ENCODE results near the gene TP53TG3E.
"Not testable (repeated sequence)": the region's sequence is repeated elsewhere in the genome, so short reads cannot be mapped to it uniquely, and the experiment has no call there.

Gene TP53TG3E, protein sequence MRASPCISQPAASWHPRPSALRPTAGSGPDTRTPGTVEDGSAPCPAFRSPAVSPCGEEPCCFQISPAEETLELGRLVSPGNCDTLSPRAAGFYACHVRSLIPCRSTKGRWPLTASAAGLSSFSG

GRCh38 chr16:33304006-33304405 is at the start of gene TP53TG3E:
TSS of gene TP53TG3E (plus strand) at chr16:33304306. CDS start at chr16:33304374, 68 bp downstream.
- DNase-seq (ENCODE audit: low read depth); H3K4me3 ChIP-seq (ENCODE audit: low read depth, low read length): not testable (repeated sequence)

GRCh38 chr16:33336226-33337012 is 32.3 kb downstream of the TP53TG3E start:
- H3K4me3 ChIP-seq (ENCODE audit: low read depth, low read length); DNase-seq (ENCODE audit: low read depth): not testable (repeated sequence)

DNA sequence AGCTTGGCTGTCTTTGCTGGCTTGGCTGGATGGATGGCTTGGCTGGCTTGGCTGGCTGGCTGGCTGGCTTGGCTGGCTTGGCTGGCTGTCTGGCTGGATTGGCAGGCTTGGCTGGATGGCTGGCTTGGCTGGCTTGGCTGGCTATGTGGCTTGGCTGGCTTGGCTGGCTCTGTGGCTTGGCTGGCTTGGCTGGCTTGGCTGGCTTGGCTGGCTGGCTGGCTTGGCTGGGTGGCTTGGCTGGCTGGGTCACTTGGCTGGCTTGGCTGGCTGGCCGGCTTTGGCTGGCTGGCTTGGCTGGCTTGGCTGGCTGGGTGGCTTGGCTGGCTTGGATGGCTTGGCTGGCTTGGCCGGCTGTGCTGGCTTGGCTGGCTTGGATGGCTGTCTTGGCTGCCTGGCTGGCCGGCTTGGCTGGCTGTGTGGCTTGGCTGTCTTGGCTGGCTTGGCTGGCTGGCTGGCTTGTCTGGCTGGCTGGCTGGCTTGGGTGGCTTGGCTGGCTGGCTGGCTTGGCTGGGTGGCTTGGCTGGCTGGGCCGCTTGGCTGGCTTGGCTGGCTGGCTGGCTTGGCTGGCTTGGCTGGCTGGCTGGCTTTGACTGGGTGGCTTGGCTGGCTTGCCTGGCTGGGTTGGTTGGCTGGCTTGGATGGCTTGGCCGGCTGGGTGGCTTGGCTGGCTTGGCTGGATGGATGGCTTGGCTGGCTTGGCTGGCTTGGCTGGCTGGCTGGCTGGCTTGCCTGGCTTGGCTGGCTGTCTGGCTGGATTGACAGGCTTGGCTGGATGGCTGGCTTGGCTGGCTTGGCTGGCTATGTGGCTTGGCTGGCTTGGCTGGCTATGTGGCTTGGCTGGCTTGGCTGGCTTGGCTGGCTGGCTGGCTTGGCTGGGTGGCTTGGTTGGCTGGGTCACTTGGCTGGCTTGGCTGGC is 33.8 kb downstream of the TP53TG3E start:
- DNase-seq (ENCODE audit: low read depth); H3K4me3 ChIP-seq (ENCODE audit: low read depth, low read length): not testable (repeated sequence)

- not testable (repeated sequence) for H3K4me3 ChIP-seq (ENCODE audit: low read depth, low read length); DNase-seq (ENCODE audit: low read depth)
Observed at GRCh38 chr16:33338543-33338951, 34.4 kb downstream of the TP53TG3E start.

DNA sequence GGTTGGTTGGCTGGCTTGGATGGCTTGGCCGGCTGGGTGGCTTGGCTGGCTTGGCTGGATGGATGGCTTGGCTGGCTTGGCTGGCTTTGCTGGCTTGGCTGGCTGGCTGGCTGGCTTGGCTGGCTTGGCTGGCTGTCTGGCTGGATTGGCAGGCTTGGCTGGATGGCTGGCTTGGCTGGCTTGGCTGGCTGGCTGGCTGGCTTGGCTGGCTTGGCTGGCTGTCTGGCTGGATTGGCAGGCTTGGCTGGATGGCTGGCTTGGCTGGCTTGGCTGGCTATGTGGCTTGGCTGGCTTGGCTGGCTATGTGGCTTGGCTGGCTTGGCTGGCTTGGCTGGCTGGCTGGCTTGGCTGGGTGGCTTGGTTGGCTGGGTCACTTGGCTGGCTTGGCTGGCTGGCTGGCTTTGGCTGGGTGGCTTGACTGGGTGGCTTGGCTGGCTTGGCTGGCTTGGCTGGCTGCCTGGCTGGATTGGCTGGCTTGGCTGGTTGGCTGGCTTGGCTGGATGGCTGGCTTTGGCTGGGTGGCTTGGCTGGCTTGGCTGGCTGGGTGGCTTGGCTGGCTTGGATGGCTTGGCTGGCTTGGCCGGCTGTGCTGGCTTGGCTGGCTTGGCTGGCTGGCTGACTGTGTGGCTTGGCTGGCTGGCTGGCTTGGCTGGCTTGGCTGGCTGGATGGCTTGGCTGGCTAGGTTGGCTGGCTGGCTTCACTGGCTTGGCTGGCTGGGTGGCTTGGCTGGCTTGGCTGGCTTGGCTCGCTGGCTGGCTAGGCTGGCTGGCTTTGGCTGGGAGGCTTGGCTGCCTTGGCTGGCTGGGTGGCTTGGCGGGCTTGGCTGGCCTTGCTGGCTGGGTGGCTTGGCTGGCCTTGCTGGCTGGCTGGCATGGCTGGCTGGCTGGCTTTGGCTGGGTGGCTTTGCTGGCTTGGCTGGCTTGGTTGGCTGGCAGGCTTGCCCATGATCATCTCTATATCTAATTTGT is 35.3 kb downstream of the TP53TG3E start:
- H3K4me3 ChIP-seq (ENCODE audit: low read depth, low read length); DNase-seq (ENCODE audit: low read depth): not testable (repeated sequence)

All from NB4 (cell line).